Measurements from ENCODE around the gene FNDC3B.

Gene FNDC3B

GRCh38 chr3:172190980-172191379 lies 151.6 kb downstream of the FNDC3B start:
- no peak for DNase-seq (ENCODE audit: low read depth)

GRCh38 chr3:172191629-172192028 lies 152.3 kb downstream of the FNDC3B start:
- DNase-seq (ENCODE audit: low read depth): no peak

GRCh38 chr3:172192830-172193415 lies 153.5 kb downstream of the FNDC3B start:
- DNase-seq (ENCODE audit: low read depth): no peak

GRCh38 chr3:172193436-172193835 lies 154.1 kb downstream of the FNDC3B start:
- no peak for DNase-seq (ENCODE audit: low read depth)

- no peak for DNase-seq (ENCODE audit: low read depth)
Measured at GRCh38 chr3:172194702-172195406, 155.5 kb downstream of the FNDC3B start.

- DNase-seq (ENCODE audit: low read depth): no peak
Measured at GRCh38 chr3:172195407-172195754, 156.0 kb downstream of the FNDC3B start.

GRCh38 chr3:172197344-172197743 lies 158.0 kb downstream of the FNDC3B start:
- no peak for DNase-seq (ENCODE audit: low read depth)

- DNase-seq (ENCODE audit: low read depth): no peak
Measured at GRCh38 chr3:172198428-172198827, 159.1 kb downstream of the FNDC3B start.

GRCh38 chr3:172199850-172200369 lies 160.5 kb downstream of the FNDC3B start:
- DNase-seq (ENCODE audit: low read depth): no peak

GRCh38 chr3:172201136-172201869 lies 161.9 kb downstream of the FNDC3B start:
- peak; percentile 63 for DNase-seq (ENCODE audit: low read depth)

- DNase-seq (ENCODE audit: low read depth): peak; percentile 53
Measured at GRCh38 chr3:172201870-172202236, 162.5 kb downstream of the FNDC3B start.

GRCh38 chr3:172202797-172203196 lies 163.4 kb downstream of the FNDC3B start:
- no peak for DNase-seq (ENCODE audit: low read depth)

GRCh38 chr3:172203522-172204258 lies 164.3 kb downstream of the FNDC3B start:
- DNase-seq (ENCODE audit: low read depth): no peak

GRCh38 chr3:172204716-172205115 lies 165.3 kb downstream of the FNDC3B start:
- no peak for DNase-seq (ENCODE audit: low read depth)

GRCh38 chr3:172208586-172209332 lies 169.4 kb downstream of the FNDC3B start:
- no peak for DNase-seq (ENCODE audit: low read depth)

- no peak for DNase-seq (ENCODE audit: low read depth)
Measured at GRCh38 chr3:172209333-172210321, 170.2 kb downstream of the FNDC3B start.

GRCh38 chr3:172210355-172210754 lies 171.0 kb downstream of the FNDC3B start:
- no peak for DNase-seq (ENCODE audit: low read depth)

GRCh38 chr3:172211123-172211522 lies 171.7 kb downstream of the FNDC3B start:
- no peak for DNase-seq (ENCODE audit: low read depth)

GRCh38 chr3:172213200-172213599 lies 173.8 kb downstream of the FNDC3B start:
- no peak for DNase-seq (ENCODE audit: low read depth)

GRCh38 chr3:172213904-172214303 lies 174.5 kb downstream of the FNDC3B start:
- DNase-seq (ENCODE audit: low read depth): no peak
